Activated T-helper 17 cell treated with anti-CD3 and anti-CD28 coated beads, Interleukin-2, amount 50 U/mL, for 72 hours (primary cell): ENCODE data around the gene MRGPRD. TPM values are rescaled to one million over a fixed set of nuclear protein-coding genes. Genes with fewer than 3 reads are reported as not detected.
"Not testable (repeated sequence)": the region's sequence is repeated elsewhere in the genome, so short reads cannot be mapped to it uniquely, and the experiment has no call there.

Source experiments
- ATAC-seq: fragments of 150-1000 bp; cut with Tn5 transposase; replicated peaks from 2 replicates; pipeline ENCODE4 v1.10.0; 2021; ENCODE audit warnings: mild to moderate bottlenecking, moderate library complexity
- H3K27ac Mint-ChIP-seq: one replicate; pipeline ENCODE4 v1.8.0; 2022; ENCODE audit warnings: mixed read lengths
- H3K27me3 Mint-ChIP-seq: one replicate; pipeline ENCODE4 v1.8.0; 2022; ENCODE audit warnings: mixed read lengths
- H3K36me3 Mint-ChIP-seq: one replicate; pipeline ENCODE4 v1.8.0; 2022; ENCODE audit warnings: low read depth, mild to moderate bottlenecking, mixed read lengths
- H3K4me1 Mint-ChIP-seq: one replicate; pipeline ENCODE4 v1.8.0; 2022; ENCODE audit warnings: mixed read lengths
- H3K4me3 Mint-ChIP-seq: one replicate; pipeline ENCODE4 v1.8.0; 2022; ENCODE audit warnings: mild to moderate bottlenecking, mixed read lengths
- H3K9me3 Mint-ChIP-seq: one replicate; pipeline ENCODE4 v1.8.0; 2022; ENCODE audit warnings: mixed read lengths
- total RNA-seq, 2 donors: library from RNA; stranded (reverse); gene quantifications; one replicate each; pipeline ENCODE4 v1.2.3, GENCODE V29; 2022

The MRGPRD gene
- total RNA-seq, 2 donors from 2014 or later = not detected

- H3K27me3 Mint-ChIP-seq, H3K4me3 Mint-ChIP-seq, H3K27ac Mint-ChIP-seq, H3K9me3 Mint-ChIP-seq, ATAC-seq, H3K36me3 Mint-ChIP-seq, H3K4me1 Mint-ChIP-seq: not testable (repeated sequence)
Observed at GRCh38 chr11:68973706-68974105, 7.1 kb downstream of the MRGPRD start.

GRCh38 chr11:68973219-68973618 is 7.6 kb downstream of the MRGPRD start:
- no peak overlapping the region for H3K27ac Mint-ChIP-seq
- no peak overlapping the region for H3K4me3 Mint-ChIP-seq
- H3K27me3 Mint-ChIP-seq = no peaks in the 10 kb centered on the region
- H3K4me1 Mint-ChIP-seq = peaks cover 4% of the 10 kb centered on the region
- no peak for ATAC-seq
- no peaks in the 10 kb centered on the region for H3K36me3 Mint-ChIP-seq
- H3K9me3 Mint-ChIP-seq = no peaks in the 10 kb centered on the region

GRCh38 chr11:68970921-68971636 is 9.7 kb downstream of the MRGPRD start:
- ATAC-seq = no peak
- no peak overlapping the region for H3K4me3 Mint-ChIP-seq
- H3K4me1 Mint-ChIP-seq = peaks cover 6% of the 10 kb centered on the region
- no peaks in the 10 kb centered on the region for H3K36me3 Mint-ChIP-seq
- H3K27me3 Mint-ChIP-seq = no peaks in the 10 kb centered on the region
- H3K27ac Mint-ChIP-seq = no peak overlapping the region
- H3K9me3 Mint-ChIP-seq = no peaks in the 10 kb centered on the region

- peaks cover 11% of the 10 kb centered on the region for H3K4me1 Mint-ChIP-seq
- no peaks in the 10 kb centered on the region for H3K27me3 Mint-ChIP-seq
- no peak overlapping the region for H3K4me3 Mint-ChIP-seq
- H3K36me3 Mint-ChIP-seq = no peaks in the 10 kb centered on the region
- no peak overlapping the region for H3K27ac Mint-ChIP-seq
- H3K9me3 Mint-ChIP-seq = no peaks in the 10 kb centered on the region
- ATAC-seq = no peak
Observed at GRCh38 chr11:68969386-68969785, 11.4 kb downstream of the MRGPRD start.

- no peaks in the 10 kb centered on the region for H3K27me3 Mint-ChIP-seq
- no peak overlapping the region for H3K27ac Mint-ChIP-seq
- H3K4me3 Mint-ChIP-seq = no peak overlapping the region
- H3K36me3 Mint-ChIP-seq = no peaks in the 10 kb centered on the region
- peaks cover 11% of the 10 kb centered on the region for H3K4me1 Mint-ChIP-seq
- H3K9me3 Mint-ChIP-seq = no peaks in the 10 kb centered on the region
- no peak for ATAC-seq
Observed at GRCh38 chr11:68968306-68969250, 12.2 kb downstream of the MRGPRD start.

- Mint-ChIP-seq H3K27ac (no peak overlapping the region), H3K4me1 (peaks cover 11% of the 10 kb centered on the region), H3K36me3 (no peaks in the 10 kb centered on the region), H3K27me3 (no peaks in the 10 kb centered on the region), H3K9me3 (no peaks in the 10 kb centered on the region), H3K4me3 (no peak overlapping the region)
- no peak for ATAC-seq
Observed at GRCh38 chr11:68966894-68967780, 13.6 kb downstream of the MRGPRD start.

GRCh38 chr11:68965901-68966853 is 14.6 kb downstream of the MRGPRD start:
- Mint-ChIP-seq H3K4me1 (peaks cover 11% of the 10 kb centered on the region), H3K27ac (peak overlapping the region; percentile 32), H3K9me3 (no peaks in the 10 kb centered on the region), H3K36me3 (no peaks in the 10 kb centered on the region), H3K27me3 (no peaks in the 10 kb centered on the region), H3K4me3 (peak overlapping the region; percentile 11)
- ATAC-seq = no peak

GRCh38 chr11:68963779-68964178 is 17.0 kb downstream of the MRGPRD start:
- no peaks in the 10 kb centered on the region for H3K27me3 Mint-ChIP-seq
- peak overlapping the region; percentile 61 for H3K4me3 Mint-ChIP-seq
- ATAC-seq = peak; percentile 35
- H3K9me3 Mint-ChIP-seq = no peaks in the 10 kb centered on the region
- H3K27ac Mint-ChIP-seq = peak overlapping the region; percentile 84
- H3K4me1 Mint-ChIP-seq = peaks cover 11% of the 10 kb centered on the region
- no peaks in the 10 kb centered on the region for H3K36me3 Mint-ChIP-seq

GRCh38 chr11:68962527-68963250 is 18.1 kb downstream of the MRGPRD start:
- no peaks in the 10 kb centered on the region for H3K27me3 Mint-ChIP-seq
- H3K4me1 Mint-ChIP-seq = peaks cover 11% of the 10 kb centered on the region
- H3K9me3 Mint-ChIP-seq = no peaks in the 10 kb centered on the region
- peak overlapping the region; percentile 61 for H3K4me3 Mint-ChIP-seq
- H3K36me3 Mint-ChIP-seq = no peaks in the 10 kb centered on the region
- ATAC-seq = peak; percentile 62
- H3K27ac Mint-ChIP-seq = peak overlapping the region; percentile 84

GRCh38 chr11:68961245-68961644 is 19.5 kb downstream of the MRGPRD start:
- no peaks in the 10 kb centered on the region for H3K36me3 Mint-ChIP-seq
- H3K9me3 Mint-ChIP-seq = no peaks in the 10 kb centered on the region
- no peak overlapping the region for H3K27ac Mint-ChIP-seq
- H3K4me3 Mint-ChIP-seq = no peak overlapping the region
- peaks cover 10% of the 10 kb centered on the region for H3K4me1 Mint-ChIP-seq
- no peak for ATAC-seq
- H3K27me3 Mint-ChIP-seq = no peaks in the 10 kb centered on the region

GRCh38 chr11:68960294-68961071 is 20.3 kb downstream of the MRGPRD start:
- Mint-ChIP-seq H3K4me1 (peaks cover 4% of the 10 kb centered on the region), H3K27ac (no peak overlapping the region)
- no peak for ATAC-seq

GRCh38 chr11:68959465-68960293 is 21.1 kb downstream of the MRGPRD start:
- Mint-ChIP-seq H3K27me3 (no peaks in the 10 kb centered on the region), H3K9me3 (no peaks in the 10 kb centered on the region), H3K4me3 (no peak overlapping the region), H3K4me1 (peaks cover 2% of the 10 kb centered on the region), H3K36me3 (no peaks in the 10 kb centered on the region), H3K27ac (no peak overlapping the region)
- ATAC-seq = no peak

More at GRCh38 chr11:68960294-68961071, 20.3 kb downstream of the MRGPRD start:
- H3K9me3 Mint-ChIP-seq = no peaks in the 10 kb centered on the region
- H3K36me3 Mint-ChIP-seq = no peaks in the 10 kb centered on the region
- no peak overlapping the region for H3K4me3 Mint-ChIP-seq
- H3K27me3 Mint-ChIP-seq = no peaks in the 10 kb centered on the region
